GM12892 (cell line): Measurements from ENCODE around the gene RPS3.

Source experiments
- POLR2A ChIP-seq: IDR thresholded peaks from 2 replicates; pipeline ENCODE4 v1.6.1; 2011; ENCODE audit warnings: low read depth, low read length, control low read depth
- POLR2AphosphoS5 ChIP-seq: IDR thresholded peaks from 2 replicates; pipeline ENCODE4 v1.6.1; 2011; ENCODE audit warnings: low read depth, low read length, control low read depth

GRCh38 chr11:75424396-75424795, 25.1 kb downstream of the RPS3 start:
- TF ChIP-seq POLR2A (no peak), POLR2AphosphoS5 (no peak)
